Neural cell (in vitro differentiated cells): ENCODE results near the gene TBC1D14. TPM values are rescaled to one million over a fixed set of nuclear protein-coding genes. Genes with fewer than 3 reads are reported as not detected.

Experiments used
- H2AFZ ChIP-seq: fragments of 200-600, 300-800 bp; sonication (generic), shearing (Covaris generic); 2 replicates; pipeline ENCODE4 v1.6.0; 2014; ENCODE audit warnings: low read depth, mild to moderate bottlenecking, antibody characterized with exemption, low read length, moderate library complexity
- H3F3A ChIP-seq: fragments of 200-600 bp; shearing (Covaris generic); 2 replicates; pipeline ENCODE4 v1.6.1; 2016; ENCODE audit warnings: mild to moderate bottlenecking, moderate library complexity, mixed read lengths, antibody characterized with exemption, low read length; ENCODE audit not compliant: insufficient read depth, poor library complexity, severe bottlenecking
- H3K27ac ChIP-seq: fragments of 200-600, 300-800 bp; sonication (generic), shearing (Covaris generic); 2 replicates; pipeline ENCODE4 v1.5.1; 2014; ENCODE audit warnings: mild to moderate bottlenecking, low read length, moderate library complexity
- H3K27me3 ChIP-seq: fragments of 300-800, 200-600 bp; sonication (generic), shearing (Covaris generic); 2 replicates; pipeline ENCODE4 v1.6.0; 2014; ENCODE audit warnings: mild to moderate bottlenecking, low read depth, low read length, moderate library complexity; ENCODE audit not compliant: insufficient read depth
- H3K36me3 ChIP-seq: fragments of 300-800, 200-600 bp; sonication (generic), shearing (Covaris generic); 2 replicates; pipeline ENCODE4 v1.5.1; 2014; ENCODE audit warnings: mild to moderate bottlenecking, antibody characterized with exemption, low read length, moderate library complexity; ENCODE audit not compliant: insufficient read depth
- H3K4me2 ChIP-seq: fragments of 300-800, 200-600 bp; sonication (generic), shearing (Covaris generic); 2 replicates; pipeline ENCODE4 v1.6.0; 2014; ENCODE audit warnings: mild to moderate bottlenecking, low read length
- H3K4me3 ChIP-seq: fragments of 300-800, 200-600 bp; sonication (generic), shearing (Covaris generic); 2 replicates; pipeline ENCODE4 v1.5.1; 2014; ENCODE audit warnings: mild to moderate bottlenecking, low read length, moderate library complexity
- H3K79me2 ChIP-seq: fragments of 200-600 bp; shearing (Covaris generic); replicated peaks from 2 replicates; pipeline ENCODE4 v1.6.0; 2014; ENCODE audit warnings: mild to moderate bottlenecking, low read length, moderate library complexity; ENCODE audit not compliant: insufficient read depth
- H3K9ac ChIP-seq: fragments of 300-800, 200-600 bp; sonication (generic), shearing (Covaris generic); 2 replicates; pipeline ENCODE4 v1.6.1; 2016; ENCODE audit warnings: mild to moderate bottlenecking, low read length, mixed read lengths
- H3K9me2 ChIP-seq: fragments of 200-600 bp; shearing (Covaris generic); 2 replicates; pipeline ENCODE4 v1.6.1; 2016; ENCODE audit warnings: mild to moderate bottlenecking, low read length, mixed read lengths; ENCODE audit not compliant: insufficient read depth
- H3K9me3 ChIP-seq: fragments of 200-600, 300-800 bp; sonication (generic), shearing (Covaris generic); 2 replicates; pipeline ENCODE4 v1.6.1; 2016; ENCODE audit warnings: mild to moderate bottlenecking, mixed run types, low read length, moderate library complexity, mixed read lengths
- H4K20me1 ChIP-seq: fragments of 200-600 bp; shearing (Covaris generic); 2 replicates; pipeline ENCODE4 v1.6.1; 2016; ENCODE audit warnings: mild to moderate bottlenecking, mixed run types; ENCODE audit not compliant: insufficient read depth
- CTCF ChIP-seq: fragments of 450-650 bp; IDR thresholded peaks from 2 replicates; pipeline ENCODE4 v1.5.1; 2014; ENCODE audit warnings: antibody characterized with exemption, mild to moderate bottlenecking, moderate library complexity; ENCODE audit not compliant: poor library complexity, severe bottlenecking
- EP300 ChIP-seq: fragments of 450-650 bp; conservative IDR thresholded peaks from 2 replicates; pipeline ENCODE4 v1.6.1; 2014; ENCODE audit warnings: antibody characterized with exemption, mild to moderate bottlenecking, moderate library complexity; ENCODE audit not compliant: poor library complexity, severe bottlenecking
- EZH2 ChIP-seq: fragments of 200-600, 300-800 bp; shearing (Covaris generic), sonication (generic); IDR thresholded peaks from 2 replicates; pipeline ENCODE4 v1.6.1; 2014; ENCODE audit warnings: antibody characterized with exemption, low read length, borderline replicate concordance, mild to moderate bottlenecking; ENCODE audit not compliant: insufficient read depth, poor library complexity, severe bottlenecking
- MXI1 ChIP-seq: fragments of 450-650 bp; conservative IDR thresholded peaks from 2 replicates; pipeline ENCODE4 v1.6.1; 2014; ENCODE audit warnings: antibody characterized with exemption, mild to moderate bottlenecking; ENCODE audit not compliant: poor library complexity, severe bottlenecking
- POLR2AphosphoS5 ChIP-seq: IDR thresholded peaks from 2 replicates; pipeline ENCODE4 v1.6.1; 2012
- RAD21 ChIP-seq: fragments of 450-650 bp; conservative IDR thresholded peaks from 2 replicates; pipeline ENCODE4 v1.6.1; 2014; ENCODE audit warnings: antibody characterized with exemption, mild to moderate bottlenecking, moderate library complexity
- REST ChIP-seq: IDR thresholded peaks from 2 replicates; pipeline ENCODE4 v1.6.1; 2012; ENCODE audit warnings: borderline replicate concordance
- SMC3 ChIP-seq: fragments of 450-650 bp; conservative IDR thresholded peaks from 2 replicates; pipeline ENCODE4 v1.6.1; 2014; ENCODE audit warnings: antibody characterized with exemption, mild to moderate bottlenecking, moderate library complexity; ENCODE audit not compliant: poor library complexity
- TAF1 ChIP-seq: IDR thresholded peaks from 2 replicates; pipeline ENCODE4 v1.6.1; 2012; ENCODE audit warnings: low read depth
- polyA plus RNA-seq: library from polyadenylated mRNA; depleted of rRNA; stranded (reverse); fragments of >200 nt; gene quantifications from 2 replicates; pipeline ENCODE4 v1.2.3, GENCODE V29; 2014

Gene TBC1D14
- polyA plus RNA-seq, 1 donor from 2014 or later = 125 TPM

- peak overlapping the region; percentile 81 for H3K4me2 ChIP-seq
- no peaks in the 10 kb centered on the region for H3K36me3 ChIP-seq
- H3K79me2 ChIP-seq = peaks cover 43% of the 10 kb centered on the region
- H3F3A ChIP-seq = no peaks in the 10 kb centered on the region
- no peaks in the 10 kb centered on the region for H3K27me3 ChIP-seq
- TF ChIP-seq RAD21 (no peak), MXI1 (no peak), EZH2 (no peak), EP300 (no peak), CTCF (no peak), SMC3 (no peak), REST (no peak), TAF1 (no peak), POLR2AphosphoS5 (no peak)
- H3K9me2 ChIP-seq = no peaks in the 10 kb centered on the region
- H2AFZ ChIP-seq = no peak overlapping the region
- H4K20me1 ChIP-seq = peaks cover 10% of the 10 kb centered on the region
- peak overlapping the region; percentile 100 for H3K4me3 ChIP-seq
- peak overlapping the region; percentile 84 for H3K27ac ChIP-seq
- peak overlapping the region; percentile 94 for H3K9ac ChIP-seq
- H3K9me3 ChIP-seq = no peaks in the 10 kb centered on the region
Measured at GRCh38 chr4:7044137-7044930, 134.7 kb downstream of the TBC1D14 start.

GRCh38 chr4:7045553-7045952 is 135.9 kb downstream of the TBC1D14 start:
- peak overlapping the region; percentile 81 for H3K4me2 ChIP-seq
- H3K4me3 ChIP-seq = peak overlapping the region; percentile 100
- H3K27me3 ChIP-seq = no peaks in the 10 kb centered on the region
- H3F3A ChIP-seq = no peaks in the 10 kb centered on the region
- TF ChIP-seq EZH2 (no peak), REST (no peak), EP300 (no peak), POLR2AphosphoS5 (no peak), CTCF (no peak), SMC3 (no peak), RAD21 (no peak), MXI1 (no peak)
- H3K36me3 ChIP-seq = no peaks in the 10 kb centered on the region
- no peaks in the 10 kb centered on the region for H3K9me2 ChIP-seq
- no peaks in the 10 kb centered on the region for H3K9me3 ChIP-seq
- H3K79me2 ChIP-seq = peaks cover 43% of the 10 kb centered on the region
- H4K20me1 ChIP-seq = peaks cover 10% of the 10 kb centered on the region
- H2AFZ ChIP-seq = no peak overlapping the region
- no peak overlapping the region for H3K9ac ChIP-seq
- H3K27ac ChIP-seq = no peak overlapping the region
